Testis (tissue), 3 donors: ENCODE data around the gene CYP2J2. TPM values are rescaled to one million over a fixed set of nuclear protein-coding genes. Genes with fewer than 3 reads are reported as not detected.

Experiments used
- DNase-seq: peaks from one replicate; pipeline ENCODE4 v3.0.0-alpha.2; 2019
- H3K27ac ChIP-seq, 2 donors: fragments of 200-600 bp; sonication (generic); one replicate each; pipeline ENCODE4 v1.5.1; 2019
- H3K27me3 ChIP-seq: fragments of 200-600 bp; sonication (generic); one replicate; pipeline ENCODE4 v1.5.1; 2019
- H3K36me3 ChIP-seq: fragments of 200-600 bp; sonication (generic); one replicate; pipeline ENCODE4 v1.5.1; 2017; ENCODE audit warnings: low read depth; ENCODE audit errors: missing control alignments
- H3K4me1 ChIP-seq: fragments of 200-600 bp; sonication (generic); one replicate; pipeline ENCODE4 v1.5.1; 2019
- H3K4me3 ChIP-seq, 2 donors: fragments of 200-600 bp; sonication (generic); one replicate each; pipeline ENCODE4 v1.5.1; 2017 to 2019
- H3K9me3 ChIP-seq: fragments of 200-600 bp; sonication (generic); one replicate; pipeline ENCODE4 v1.5.1; 2017
- CTCF ChIP-seq, 3 experiments: fragments of 450-650 bp in 2 of 3; fragments of 200-600 bp in 1 of 3; sonication (generic) in 1 of 3; IDR thresholded peaks; one replicate each; pipeline ENCODE4 v1.5.1; 2016 to 2019; ENCODE audit warnings: antibody characterized with exemption in 3 of 3, mild to moderate bottlenecking in 2 of 3, moderate library complexity in 1 of 3
- POLR2A ChIP-seq: fragments of 450-650 bp; IDR thresholded peaks from one replicate; pipeline ENCODE4 v1.6.1; 2017; ENCODE audit warnings: antibody characterized with exemption, mild to moderate bottlenecking, moderate library complexity
- WGBS, 2 donors: methylation state at CpG; one replicate each; pipeline ENCODE4 v1.1.5; 2018; 5-methylcytosine and 5-hydroxymethylcytosine counted together
- intact Hi-C: fragments of 100-400 bp; cut with DNase I; formaldehyde crosslinking; loops from one replicate; pipeline ENCODE4 v1.15.1; 2023; ENCODE audit warnings: low total_unique reads
- polyA plus RNA-seq: library from polyadenylated mRNA; stranded (reverse); fragments of 350-450 nt; fragmentation: Illumina TruSeq; extraction: RNeasy Lipid Tissue Mini Kit (QIAGEN cat#74804); gene quantifications from one replicate; pipeline ENCODE4 v1.2.3, GENCODE V29; 2014; ENCODE audit warnings: low read depth, low replicate concordance; ENCODE audit not compliant: insufficient read depth
- total RNA-seq, 2 donors: library from RNA; depleted of rRNA; stranded (reverse); fragments of >200 nt; gene quantifications; one replicate each; pipeline ENCODE4 v1.2.3, GENCODE V29; 2016

The CYP2J2 gene
- total and polyA plus RNA-seq, 3 donors from 2014 or later = 2.7 to 8.1 (median 3.1) TPM

GRCh38 chr1:59900640-59901039, 25.9 kb downstream of the CYP2J2 start:
- intact Hi-C loops = no loop called here
- Histone ChIP-seq H3K27ac (no peak overlapping the region), H3K36me3 (no peaks in the 10 kb centered on the region), H3K9me3 (no peaks in the 10 kb centered on the region), H3K4me3 (no peak overlapping the region), H3K27me3 (no peaks in the 10 kb centered on the region), H3K4me1 (no peaks in the 10 kb centered on the region)
- no peak for DNase-seq
- 82 to 89% methylated on average over 2 of the region's 2 CpGs for WGBS, 2 donors
- no peak for TF ChIP-seq CTCF (IDR thresholded peaks at IDR 0.05)
- no peak for TF ChIP-seq POLR2A

GRCh38 chr1:59898927-59899326, 27.6 kb downstream of the CYP2J2 start:
- DNase-seq = no peak

GRCh38 chr1:59897165-59897564, 29.4 kb downstream of the CYP2J2 start:
- H3K4me1 ChIP-seq = no peaks in the 10 kb centered on the region
- H3K27me3 ChIP-seq = no peaks in the 10 kb centered on the region
- H3K9me3 ChIP-seq = no peaks in the 10 kb centered on the region
- DNase-seq = no peak
- intact Hi-C loops = no loop called here
- H3K4me3 ChIP-seq = no peak overlapping the region
- no peak overlapping the region for H3K27ac ChIP-seq
- 81 to 84% methylated on average over 2 of the region's 2 CpGs for WGBS, 2 donors
- TF ChIP-seq CTCF (IDR thresholded peaks at IDR 0.05) (no peak), POLR2A (no peak)
- H3K36me3 ChIP-seq = no peaks in the 10 kb centered on the region

More at GRCh38 chr1:59898927-59899326, 27.6 kb downstream of the CYP2J2 start:
- WGBS, 2 donors = 44 to 45% methylated on average over 3 of the region's 3 CpGs
- no peak overlapping the region for H3K27ac ChIP-seq
- TF ChIP-seq CTCF (IDR thresholded peaks at IDR 0.05) (no peak), POLR2A (no peak)
- intact Hi-C loops = no loop called here
- no peaks in the 10 kb centered on the region for H3K27me3 ChIP-seq
- no peaks in the 10 kb centered on the region for H3K36me3 ChIP-seq
- no peaks in the 10 kb centered on the region for H3K4me1 ChIP-seq
- no peak overlapping the region for H3K4me3 ChIP-seq
- H3K9me3 ChIP-seq = no peaks in the 10 kb centered on the region

GRCh38 chr1:59892841-59893811, 33.4 kb downstream of the CYP2J2 start:
- DNase-seq = no peak
- no peak for TF ChIP-seq POLR2A
- no peak for TF ChIP-seq CTCF (IDR thresholded peaks at IDR 0.05)
- Histone ChIP-seq H3K4me1 (no peaks in the 10 kb centered on the region), H3K36me3 (no peaks in the 10 kb centered on the region), H3K27ac (no peak overlapping the region), H3K9me3 (no peaks in the 10 kb centered on the region), H3K4me3 (no peak overlapping the region), H3K27me3 (no peaks in the 10 kb centered on the region)
- WGBS, 2 donors = 91 to 92% methylated on average over 7 of the region's 7 CpGs
- intact Hi-C loops = no loop called here
